Measurements from ENCODE around the gene KIAA0753. TPM values are rescaled to one million over a fixed set of nuclear protein-coding genes. Genes with fewer than 3 reads are reported as not detected.

Gene KIAA0753
- total and polyA plus RNA-seq, 2 of the 13 experiments (the other 11 are each of a cell fraction or from before 2014, with no cell fraction given), result 5.2 to 9.1 TPM

DNA sequence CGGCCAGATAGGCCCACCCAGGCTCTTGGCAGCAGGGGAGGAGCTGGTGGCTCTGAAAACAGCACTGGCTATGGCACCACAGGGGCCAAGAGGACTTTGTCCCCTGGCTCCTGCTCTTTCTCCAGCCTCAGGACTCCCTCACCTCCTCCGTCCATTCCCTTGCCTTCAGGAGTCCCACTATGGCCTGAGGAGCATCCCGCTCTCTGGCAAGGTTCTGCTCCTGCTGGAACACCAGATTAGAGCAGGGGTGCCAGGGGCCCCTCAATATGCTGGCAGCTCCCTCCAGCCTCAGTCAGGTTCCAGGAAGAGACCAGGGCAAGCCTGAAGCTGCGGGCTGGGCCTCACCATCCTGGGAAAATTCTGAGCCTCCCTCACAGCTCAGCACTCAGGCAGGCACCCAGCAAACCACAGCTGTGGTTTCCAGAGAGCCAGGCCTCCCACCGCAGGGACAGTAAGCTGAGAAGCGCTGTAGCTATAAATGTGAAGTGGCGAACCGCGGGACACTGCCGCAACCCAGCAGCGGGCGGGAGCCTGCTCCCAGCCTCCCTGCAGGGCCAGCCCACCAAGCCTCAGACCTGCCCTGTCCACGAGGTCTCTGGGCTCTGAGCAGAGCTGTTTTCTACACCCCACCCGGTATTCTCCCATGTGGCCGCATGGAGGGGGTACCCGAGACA lies 36.8 kb upstream of the KIAA0753 start (continued):
- TF ChIP-seq, protein P1, sequence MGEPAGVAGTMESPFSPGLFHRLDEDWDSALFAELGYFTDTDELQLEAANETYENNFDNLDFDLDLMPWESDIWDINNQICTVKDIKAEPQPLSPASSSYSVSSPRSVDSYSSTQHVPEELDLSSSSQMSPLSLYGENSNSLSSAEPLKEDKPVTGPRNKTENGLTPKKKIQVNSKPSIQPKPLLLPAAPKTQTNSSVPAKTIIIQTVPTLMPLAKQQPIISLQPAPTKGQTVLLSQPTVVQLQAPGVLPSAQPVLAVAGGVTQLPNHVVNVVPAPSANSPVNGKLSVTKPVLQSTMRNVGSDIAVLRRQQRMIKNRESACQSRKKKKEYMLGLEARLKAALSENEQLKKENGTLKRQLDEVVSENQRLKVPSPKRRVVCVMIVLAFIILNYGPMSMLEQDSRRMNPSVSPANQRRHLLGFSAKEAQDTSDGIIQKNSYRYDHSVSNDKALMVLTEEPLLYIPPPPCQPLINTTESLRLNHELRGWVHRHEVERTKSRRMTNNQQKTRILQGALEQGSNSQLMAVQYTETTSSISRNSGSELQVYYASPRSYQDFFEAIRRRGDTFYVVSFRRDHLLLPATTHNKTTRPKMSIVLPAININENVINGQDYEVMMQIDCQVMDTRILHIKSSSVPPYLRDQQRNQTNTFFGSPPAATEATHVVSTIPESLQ (CRISPR knock-in tag; conservative IDR thresholded peaks at IDR 0.05), result no peak
- no peak for TF ChIP-seq SOX6 (IDR thresholded peaks at IDR 0.05)
- TF ChIP-seq SOX6 (CRISPR knock-in tag; IDR thresholded peaks at IDR 0.05), result peak; percentile 55
- TF ChIP-seq, protein P2, sequence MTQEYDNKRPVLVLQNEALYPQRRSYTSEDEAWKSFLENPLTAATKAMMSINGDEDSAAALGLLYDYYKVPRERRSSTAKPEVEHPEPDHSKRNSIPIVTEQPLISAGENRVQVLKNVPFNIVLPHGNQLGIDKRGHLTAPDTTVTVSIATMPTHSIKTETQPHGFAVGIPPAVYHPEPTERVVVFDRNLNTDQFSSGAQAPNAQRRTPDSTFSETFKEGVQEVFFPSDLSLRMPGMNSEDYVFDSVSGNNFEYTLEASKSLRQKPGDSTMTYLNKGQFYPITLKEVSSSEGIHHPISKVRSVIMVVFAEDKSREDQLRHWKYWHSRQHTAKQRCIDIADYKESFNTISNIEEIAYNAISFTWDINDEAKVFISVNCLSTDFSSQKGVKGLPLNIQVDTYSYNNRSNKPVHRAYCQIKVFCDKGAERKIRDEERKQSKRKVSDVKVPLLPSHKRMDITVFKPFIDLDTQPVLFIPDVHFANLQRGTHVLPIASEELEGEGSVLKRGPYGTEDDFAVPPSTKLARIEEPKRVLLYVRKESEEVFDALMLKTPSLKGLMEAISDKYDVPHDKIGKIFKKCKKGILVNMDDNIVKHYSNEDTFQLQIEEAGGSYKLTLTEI (CRISPR knock-in tag; conservative IDR thresholded peaks at IDR 0.05), result no peak
- no peak for TF ChIP-seq ZNF24 (IDR thresholded peaks at IDR 0.05)
- TF ChIP-seq FOXA3 (CRISPR knock-in tag; IDR thresholded peaks at IDR 0.05), result no peak
- TF ChIP-seq ZNF263 (CRISPR knock-in tag; IDR thresholded peaks at IDR 0.05), result 0 out of 2 replicates have a peak, but pooled peaks have one; percentile 35
- TF ChIP-seq, protein P3, sequence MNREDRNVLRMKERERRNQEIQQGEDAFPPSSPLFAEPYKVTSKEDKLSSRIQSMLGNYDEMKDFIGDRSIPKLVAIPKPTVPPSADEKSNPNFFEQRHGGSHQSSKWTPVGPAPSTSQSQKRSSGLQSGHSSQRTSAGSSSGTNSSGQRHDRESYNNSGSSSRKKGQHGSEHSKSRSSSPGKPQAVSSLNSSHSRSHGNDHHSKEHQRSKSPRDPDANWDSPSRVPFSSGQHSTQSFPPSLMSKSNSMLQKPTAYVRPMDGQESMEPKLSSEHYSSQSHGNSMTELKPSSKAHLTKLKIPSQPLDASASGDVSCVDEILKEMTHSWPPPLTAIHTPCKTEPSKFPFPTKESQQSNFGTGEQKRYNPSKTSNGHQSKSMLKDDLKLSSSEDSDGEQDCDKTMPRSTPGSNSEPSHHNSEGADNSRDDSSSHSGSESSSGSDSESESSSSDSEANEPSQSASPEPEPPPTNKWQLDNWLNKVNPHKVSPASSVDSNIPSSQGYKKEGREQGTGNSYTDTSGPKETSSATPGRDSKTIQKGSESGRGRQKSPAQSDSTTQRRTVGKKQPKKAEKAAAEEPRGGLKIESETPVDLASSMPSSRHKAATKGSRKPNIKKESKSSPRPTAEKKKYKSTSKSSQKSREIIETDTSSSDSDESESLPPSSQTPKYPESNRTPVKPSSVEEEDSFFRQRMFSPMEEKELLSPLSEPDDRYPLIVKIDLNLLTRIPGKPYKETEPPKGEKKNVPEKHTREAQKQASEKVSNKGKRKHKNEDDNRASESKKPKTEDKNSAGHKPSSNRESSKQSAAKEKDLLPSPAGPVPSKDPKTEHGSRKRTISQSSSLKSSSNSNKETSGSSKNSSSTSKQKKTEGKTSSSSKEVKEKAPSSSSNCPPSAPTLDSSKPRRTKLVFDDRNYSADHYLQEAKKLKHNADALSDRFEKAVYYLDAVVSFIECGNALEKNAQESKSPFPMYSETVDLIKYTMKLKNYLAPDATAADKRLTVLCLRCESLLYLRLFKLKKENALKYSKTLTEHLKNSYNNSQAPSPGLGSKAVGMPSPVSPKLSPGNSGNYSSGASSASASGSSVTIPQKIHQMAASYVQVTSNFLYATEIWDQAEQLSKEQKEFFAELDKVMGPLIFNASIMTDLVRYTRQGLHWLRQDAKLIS (CRISPR knock-in tag; IDR thresholded peaks at IDR 0.05), result 0 out of 2 replicates have a peak, but pooled peaks have one; percentile 53
- peak; percentile 26; the same call in 1 of the 2 replicates for TF ChIP-seq MTA1 (CRISPR knock-in tag; IDR thresholded peaks at IDR 0.05; ENCODE audit: borderline replicate concordance)
- no peak for TF ChIP-seq GTF3A (CRISPR knock-in tag; conservative IDR thresholded peaks at IDR 0.05)
- TF ChIP-seq KAT8 (CRISPR knock-in tag; IDR thresholded peaks at IDR 0.05), result peak; percentile 23; the same call in 1 of the 2 replicates
- no peak for TF ChIP-seq JUNB (CRISPR knock-in tag; IDR thresholded peaks at IDR 0.05; ENCODE audit: borderline replicate concordance)
- TF ChIP-seq, protein P4, sequence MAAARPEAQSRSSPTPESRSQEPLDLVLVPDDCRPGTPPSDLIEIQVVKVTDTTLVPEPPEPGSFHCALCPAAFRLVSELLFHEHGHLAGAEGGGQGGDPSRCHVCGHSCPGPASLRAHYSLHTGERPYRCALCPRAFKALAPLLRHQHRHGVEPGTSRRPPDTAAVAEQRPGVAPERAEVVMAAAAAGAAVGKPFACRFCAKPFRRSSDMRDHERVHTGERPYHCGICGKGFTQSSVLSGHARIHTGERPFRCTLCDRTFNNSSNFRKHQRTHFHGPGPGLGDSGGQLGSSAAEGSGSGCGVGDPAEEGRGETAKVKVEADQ (CRISPR knock-in tag; IDR thresholded peaks at IDR 0.05; ENCODE audit: borderline replicate concordance), result no peak
- TF ChIP-seq NFKB2 (CRISPR knock-in tag; IDR thresholded peaks at IDR 0.05; ENCODE audit: borderline replicate concordance), result no peak
- TF ChIP-seq TGIF2 (CRISPR knock-in tag; IDR thresholded peaks at IDR 0.05), result no peak
- TF ChIP-seq, protein P5, sequence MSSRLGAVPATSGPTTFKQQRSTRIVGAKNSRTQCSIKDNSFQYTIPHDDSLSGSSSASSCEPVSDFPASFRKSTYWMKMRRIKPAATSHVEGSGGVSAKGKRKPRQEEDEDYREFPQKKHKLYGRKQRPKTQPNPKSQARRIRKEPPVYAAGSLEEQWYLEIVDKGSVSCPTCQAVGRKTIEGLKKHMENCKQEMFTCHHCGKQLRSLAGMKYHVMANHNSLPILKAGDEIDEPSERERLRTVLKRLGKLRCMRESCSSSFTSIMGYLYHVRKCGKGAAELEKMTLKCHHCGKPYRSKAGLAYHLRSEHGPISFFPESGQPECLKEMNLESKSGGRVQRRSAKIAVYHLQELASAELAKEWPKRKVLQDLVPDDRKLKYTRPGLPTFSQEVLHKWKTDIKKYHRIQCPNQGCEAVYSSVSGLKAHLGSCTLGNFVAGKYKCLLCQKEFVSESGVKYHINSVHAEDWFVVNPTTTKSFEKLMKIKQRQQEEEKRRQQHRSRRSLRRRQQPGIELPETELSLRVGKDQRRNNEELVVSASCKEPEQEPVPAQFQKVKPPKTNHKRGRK (CRISPR knock-in tag; IDR thresholded peaks at IDR 0.05), result no peak
- no peak for TF ChIP-seq ZNF382 (CRISPR knock-in tag; IDR thresholded peaks at IDR 0.05; ENCODE audit: borderline replicate concordance)
- TF ChIP-seq ZNF616 (CRISPR knock-in tag; IDR thresholded peaks at IDR 0.05; ENCODE audit: low read depth), result no peak
- TF ChIP-seq SIX4 (CRISPR knock-in tag; IDR thresholded peaks at IDR 0.05), result 0 out of 2 replicates have a peak, but pooled peaks have one; percentile 25
